Parathyroid adenoma (tissue), 2 donors: Measurements from ENCODE around the gene BAIAP3.

ENCODE experiments used
- H2AFZ ChIP-seq: fragments of 300-600 bp; sonication (generic); one replicate; pipeline ENCODE4 v1.7.0; 2017; ENCODE audit warnings: antibody characterized with exemption, mild to moderate bottlenecking
- H3K27ac ChIP-seq: fragments of 300-600 bp; sonication (generic); one replicate; pipeline ENCODE4 v1.7.0; 2017
- H3K27me3 ChIP-seq: fragments of 300-600 bp; sonication (generic); one replicate; pipeline ENCODE4 v1.7.0; 2017; ENCODE audit warnings: low read length; ENCODE audit not compliant: control insufficient read depth, insufficient read depth
- H3K36me3 ChIP-seq: fragments of 300-600 bp; sonication (generic); one replicate; pipeline ENCODE4 v1.7.0; 2017; ENCODE audit warnings: low read length; ENCODE audit not compliant: control insufficient read depth, insufficient read depth
- H3K4me1 ChIP-seq: fragments of 300-600 bp; sonication (generic); one replicate; pipeline ENCODE4 v1.7.0; 2017; ENCODE audit warnings: control low read depth
- H3K4me2 ChIP-seq: fragments of 300-600 bp; sonication (generic); one replicate; pipeline ENCODE4 v1.7.0; 2017; ENCODE audit warnings: low read length
- H3K4me3 ChIP-seq: fragments of 300-600 bp; sonication (generic); one replicate; pipeline ENCODE4 v1.7.0; 2017; ENCODE audit warnings: low read depth, low read length
- H3K79me2 ChIP-seq: fragments of 300-600 bp; sonication (generic); one replicate; pipeline ENCODE4 v1.7.0; 2017; ENCODE audit warnings: control low read depth
- H3K9ac ChIP-seq: fragments of 300-600 bp; sonication (generic); one replicate; pipeline ENCODE4 v1.7.0; 2017; ENCODE audit warnings: mild to moderate bottlenecking
- H3K9me3 ChIP-seq: fragments of 300-600 bp; sonication (generic); one replicate; pipeline ENCODE4 v1.7.0; 2017; ENCODE audit warnings: low read length; ENCODE audit not compliant: control insufficient read depth
- TF ChIP-seq, protein P1 (sequence below): fragments of 300-600 bp; sonication (generic); IDR thresholded peaks from one replicate; pipeline ENCODE4 v1.7.0; 2017; ENCODE audit warnings: antibody characterized with exemption, mild to moderate bottlenecking
- donor health status: primary hyperparathyroidism.

BAIAP3 gene

DNA sequence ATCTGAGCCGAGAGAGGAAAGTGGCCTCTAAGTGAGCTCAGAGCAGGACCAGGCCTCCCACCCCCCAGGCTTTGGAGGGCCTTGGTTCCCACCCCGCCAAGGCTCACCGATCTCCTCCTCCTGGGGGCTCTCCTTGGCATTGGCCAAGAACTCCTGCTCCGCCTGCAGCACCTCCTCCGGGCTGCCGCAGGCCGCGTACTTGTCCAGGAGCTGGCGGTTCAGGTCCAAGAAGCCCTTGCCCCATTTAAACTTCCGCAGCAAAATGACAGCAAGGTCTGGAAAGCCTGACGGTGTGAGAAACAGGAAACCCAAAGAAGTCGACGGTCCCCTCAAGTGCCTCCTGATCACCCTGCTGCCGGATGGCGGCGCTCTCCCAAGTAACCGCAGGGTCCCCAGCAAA, 16.5 kb downstream of the BAIAP3 start:
- Histone ChIP-seq H2AFZ (no peak overlapping the region), H3K4me1 (peaks cover 12% of the 10 kb centered on the region), H3K9ac (no peak overlapping the region), H3K27ac (no peak overlapping the region), H3K79me2 (peaks cover 32% of the 10 kb centered on the region), H3K4me3 (no peak overlapping the region), H3K4me2 (no peak overlapping the region), H3K36me3 (no peaks in the 10 kb centered on the region), H3K9me3 (no peaks in the 10 kb centered on the region), H3K27me3 (no peaks in the 10 kb centered on the region)
- TF ChIP-seq, protein P1, sequence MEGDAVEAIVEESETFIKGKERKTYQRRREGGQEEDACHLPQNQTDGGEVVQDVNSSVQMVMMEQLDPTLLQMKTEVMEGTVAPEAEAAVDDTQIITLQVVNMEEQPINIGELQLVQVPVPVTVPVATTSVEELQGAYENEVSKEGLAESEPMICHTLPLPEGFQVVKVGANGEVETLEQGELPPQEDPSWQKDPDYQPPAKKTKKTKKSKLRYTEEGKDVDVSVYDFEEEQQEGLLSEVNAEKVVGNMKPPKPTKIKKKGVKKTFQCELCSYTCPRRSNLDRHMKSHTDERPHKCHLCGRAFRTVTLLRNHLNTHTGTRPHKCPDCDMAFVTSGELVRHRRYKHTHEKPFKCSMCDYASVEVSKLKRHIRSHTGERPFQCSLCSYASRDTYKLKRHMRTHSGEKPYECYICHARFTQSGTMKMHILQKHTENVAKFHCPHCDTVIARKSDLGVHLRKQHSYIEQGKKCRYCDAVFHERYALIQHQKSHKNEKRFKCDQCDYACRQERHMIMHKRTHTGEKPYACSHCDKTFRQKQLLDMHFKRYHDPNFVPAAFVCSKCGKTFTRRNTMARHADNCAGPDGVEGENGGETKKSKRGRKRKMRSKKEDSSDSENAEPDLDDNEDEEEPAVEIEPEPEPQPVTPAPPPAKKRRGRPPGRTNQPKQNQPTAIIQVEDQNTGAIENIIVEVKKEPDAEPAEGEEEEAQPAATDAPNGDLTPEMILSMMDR: no peak

DNA sequence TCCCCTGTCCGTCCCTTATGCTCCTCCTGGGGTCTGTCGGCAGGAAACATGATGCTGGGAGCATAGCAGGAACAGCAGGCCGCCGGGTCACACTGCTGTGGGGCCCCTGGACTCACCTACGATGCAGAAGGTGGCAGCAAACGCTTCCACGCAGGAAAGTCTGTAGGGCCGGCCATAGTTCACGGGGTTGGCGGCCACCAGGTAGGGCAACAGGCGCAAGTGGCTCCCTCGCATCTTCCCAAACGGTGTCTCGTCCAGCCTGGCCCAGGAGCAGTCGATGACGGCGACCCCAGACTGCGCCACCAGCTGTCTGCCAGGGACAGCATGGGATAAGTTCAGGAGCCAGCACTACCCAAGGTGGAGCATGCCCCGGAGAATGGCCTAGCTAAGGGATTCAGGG, 17.2 kb downstream of the BAIAP3 start:
- peaks cover 12% of the 10 kb centered on the region for H3K4me1 ChIP-seq
- H3K9me3 ChIP-seq: no peaks in the 10 kb centered on the region
- H3K9ac ChIP-seq: no peak overlapping the region
- no peaks in the 10 kb centered on the region for H3K36me3 ChIP-seq
- H2AFZ ChIP-seq: no peak overlapping the region
- no peaks in the 10 kb centered on the region for H3K27me3 ChIP-seq
- peak overlapping the region; percentile 93 for H3K4me2 ChIP-seq
- H3K79me2 ChIP-seq: peaks cover 39% of the 10 kb centered on the region
- H3K27ac ChIP-seq: no peak overlapping the region
- peak overlapping the region; percentile 67 for H3K4me3 ChIP-seq
- TF ChIP-seq, protein P1: no peak

DNA sequence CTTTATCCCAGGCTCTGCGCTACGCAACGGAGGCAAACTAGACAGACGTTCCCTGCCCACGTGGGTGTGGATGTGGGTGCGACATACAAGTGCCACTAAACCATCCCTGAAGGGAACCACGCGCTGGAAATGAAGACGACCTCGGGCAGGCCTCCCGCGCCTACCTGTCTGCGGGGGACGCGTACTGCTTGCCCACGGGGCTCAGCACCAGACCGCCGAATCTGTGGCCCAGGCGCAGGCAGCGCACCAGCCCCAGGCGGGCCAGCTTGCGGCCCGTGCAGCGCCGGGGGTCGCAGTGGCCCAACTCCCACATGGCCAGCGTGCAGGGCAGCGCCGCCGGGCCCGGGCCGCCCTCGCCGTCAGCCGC, 17.8 kb downstream of the BAIAP3 start:
- Histone ChIP-seq H3K79me2 (peaks cover 43% of the 10 kb centered on the region), H3K27me3 (no peaks in the 10 kb centered on the region), H2AFZ (peak overlapping the region; percentile 96), H3K4me1 (peaks cover 12% of the 10 kb centered on the region), H3K9me3 (no peaks in the 10 kb centered on the region), H3K9ac (no peak overlapping the region), H3K27ac (no peak overlapping the region), H3K36me3 (no peaks in the 10 kb centered on the region), H3K4me3 (peak overlapping the region; percentile 67), H3K4me2 (peak overlapping the region; percentile 93)
- TF ChIP-seq, protein P1: no peak

DNA sequence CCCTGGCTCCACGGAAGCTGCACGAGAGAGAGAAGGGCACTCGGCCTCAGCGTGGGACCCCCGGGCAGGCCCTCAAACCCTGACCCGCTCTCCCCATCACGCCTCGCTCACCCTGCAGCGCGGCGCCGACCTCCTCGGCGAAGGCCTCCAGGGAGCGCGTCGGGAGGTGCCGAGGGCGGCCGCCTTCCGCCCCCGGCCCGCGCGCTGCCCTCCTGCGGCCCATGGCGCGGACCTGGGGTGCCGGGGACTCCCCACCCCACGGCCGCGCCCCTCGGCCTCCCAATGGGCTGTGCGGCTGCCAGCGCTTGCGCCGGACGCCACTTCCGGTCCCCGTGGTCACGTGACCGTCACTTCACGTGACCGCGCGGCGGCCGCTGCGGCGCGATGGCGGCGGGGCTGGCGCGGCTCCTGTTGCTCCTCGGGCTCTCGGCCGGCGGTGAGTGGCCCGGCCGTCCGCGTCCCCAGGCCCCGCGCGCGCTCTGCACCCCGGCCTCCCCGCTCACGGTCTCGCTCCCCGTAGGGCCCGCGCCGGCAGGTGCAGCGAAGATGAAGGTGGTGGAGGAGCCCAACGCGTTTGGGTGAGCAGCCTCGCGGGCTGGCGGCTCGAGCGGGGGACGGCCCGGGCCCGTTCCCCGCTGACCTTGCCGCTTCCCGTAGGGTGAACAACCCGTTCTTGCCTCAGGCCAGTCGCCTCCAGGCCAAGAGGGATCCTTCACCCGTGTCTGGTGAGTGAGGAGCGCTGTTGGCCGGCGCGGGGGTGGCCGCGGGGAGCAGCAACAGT, 18.3 kb downstream of the BAIAP3 start, which contains the start of the genes GNPTG and TSR3:
Gene GNPTG (plus strand): TSS at position 350 of the 781 bp plus-strand sequence. CDS start 35 bp downstream, at position 385.
Gene TSR3 (minus strand): TSS at position 297 of the 781 bp plus-strand sequence. CDS start 74 bp downstream, at position 223.
- no peak within 1 kb of the TSS for H3K27ac ChIP-seq
- peak within 1 kb of the TSS; percentile 93 for H3K4me2 ChIP-seq
- peaks cover 12% of the 10 kb centered on the region for H3K4me1 ChIP-seq
- no peaks in the 10 kb centered on the region for H3K9me3 ChIP-seq
- peak within 1 kb of the TSS; percentile 74 for H3K4me3 ChIP-seq
- H3K27me3 ChIP-seq: no peaks in the 10 kb centered on the region
- TF ChIP-seq, protein P1: no peak
- H3K36me3 ChIP-seq: no peaks in the 10 kb centered on the region
- H2AFZ ChIP-seq: peak within 1 kb of the TSS; percentile 96
- H3K9ac ChIP-seq: peak within 1 kb of the TSS; percentile 46
- peaks cover 46% of the 10 kb centered on the region for H3K79me2 ChIP-seq
